CD4-positive, alpha-beta T cell treated with Interleukin-6 for 4 hours (primary cell): ENCODE results near the gene MATK.

Experiments used
- DNase-seq: peaks from one replicate; pipeline ENCODE4 v3.0.0-alpha.2; 2020; ENCODE audit warnings: mixed read lengths

The MATK gene, protein sequence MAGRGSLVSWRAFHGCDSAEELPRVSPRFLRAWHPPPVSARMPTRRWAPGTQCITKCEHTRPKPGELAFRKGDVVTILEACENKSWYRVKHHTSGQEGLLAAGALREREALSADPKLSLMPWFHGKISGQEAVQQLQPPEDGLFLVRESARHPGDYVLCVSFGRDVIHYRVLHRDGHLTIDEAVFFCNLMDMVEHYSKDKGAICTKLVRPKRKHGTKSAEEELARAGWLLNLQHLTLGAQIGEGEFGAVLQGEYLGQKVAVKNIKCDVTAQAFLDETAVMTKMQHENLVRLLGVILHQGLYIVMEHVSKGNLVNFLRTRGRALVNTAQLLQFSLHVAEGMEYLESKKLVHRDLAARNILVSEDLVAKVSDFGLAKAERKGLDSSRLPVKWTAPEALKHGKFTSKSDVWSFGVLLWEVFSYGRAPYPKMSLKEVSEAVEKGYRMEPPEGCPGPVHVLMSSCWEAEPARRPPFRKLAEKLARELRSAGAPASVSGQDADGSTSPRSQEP

DNA sequence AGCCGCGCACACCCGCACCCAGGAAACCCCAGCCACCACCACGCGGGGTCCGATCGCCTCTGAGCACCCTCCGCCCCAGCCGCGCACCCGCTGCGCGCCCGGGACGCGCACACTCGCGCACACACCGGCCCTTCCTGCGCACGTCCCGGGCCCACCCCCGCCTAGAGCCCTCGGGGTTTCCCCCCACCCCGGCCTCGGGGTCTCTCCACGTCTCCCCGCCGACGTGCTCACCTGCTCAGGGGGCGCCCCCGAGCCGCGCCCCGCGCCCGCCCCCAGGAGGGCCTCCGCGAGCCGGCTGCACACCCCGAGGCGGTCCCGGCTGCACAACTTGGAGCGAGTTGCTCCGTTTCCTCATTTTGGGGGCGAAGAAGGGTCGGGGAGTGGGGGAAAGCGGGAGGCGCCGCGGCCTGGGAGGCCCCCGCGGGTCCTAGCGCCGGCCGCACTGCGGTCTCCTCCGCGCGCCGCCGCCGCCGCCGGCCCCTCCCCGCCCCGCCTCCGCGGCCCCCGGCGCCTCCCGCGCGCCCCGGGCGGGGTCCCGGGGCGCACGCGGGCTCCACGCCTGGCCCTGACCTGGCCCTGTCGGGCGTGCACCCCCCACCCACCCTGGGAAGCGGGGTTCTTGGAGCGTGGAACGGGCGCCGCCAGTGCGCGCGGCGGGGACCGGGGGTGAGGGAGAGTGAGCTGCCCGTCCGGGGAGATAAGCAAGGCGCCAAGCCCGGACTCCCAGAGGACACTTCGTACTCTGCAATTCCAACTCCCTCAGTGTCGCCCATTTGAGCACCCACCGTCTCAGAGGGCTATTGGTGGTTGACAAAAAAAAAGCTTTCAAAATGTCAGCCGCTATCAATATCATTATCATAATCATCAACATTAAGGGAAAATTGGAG lies at the start of gene MATK:
Gene MATK (minus strand): TSS at position 444 of the 887 bp plus-strand sequence. CDS start 1,246 bp downstream, outside the sequence.
- peak; percentile 18 for DNase-seq

DNA sequence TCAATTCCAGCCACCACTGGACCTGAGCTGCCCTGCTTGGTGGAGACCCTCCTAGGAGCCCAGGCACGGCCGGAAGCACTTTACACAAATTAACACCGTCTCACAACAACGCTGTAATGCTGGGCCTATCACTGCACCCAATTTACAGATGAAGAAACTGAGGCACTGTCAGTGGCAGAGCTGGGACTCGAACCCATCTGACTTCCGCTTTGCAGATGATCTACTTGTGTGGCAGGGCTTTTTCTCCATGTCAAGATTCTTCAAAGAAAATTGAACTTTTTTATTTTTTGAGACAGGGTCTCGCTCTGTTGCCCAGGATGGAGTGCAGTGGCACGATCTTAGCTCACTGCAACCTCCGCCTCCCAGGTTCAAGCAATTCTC lies 48.9 kb upstream of the MATK start:
- no peak for DNase-seq

DNA sequence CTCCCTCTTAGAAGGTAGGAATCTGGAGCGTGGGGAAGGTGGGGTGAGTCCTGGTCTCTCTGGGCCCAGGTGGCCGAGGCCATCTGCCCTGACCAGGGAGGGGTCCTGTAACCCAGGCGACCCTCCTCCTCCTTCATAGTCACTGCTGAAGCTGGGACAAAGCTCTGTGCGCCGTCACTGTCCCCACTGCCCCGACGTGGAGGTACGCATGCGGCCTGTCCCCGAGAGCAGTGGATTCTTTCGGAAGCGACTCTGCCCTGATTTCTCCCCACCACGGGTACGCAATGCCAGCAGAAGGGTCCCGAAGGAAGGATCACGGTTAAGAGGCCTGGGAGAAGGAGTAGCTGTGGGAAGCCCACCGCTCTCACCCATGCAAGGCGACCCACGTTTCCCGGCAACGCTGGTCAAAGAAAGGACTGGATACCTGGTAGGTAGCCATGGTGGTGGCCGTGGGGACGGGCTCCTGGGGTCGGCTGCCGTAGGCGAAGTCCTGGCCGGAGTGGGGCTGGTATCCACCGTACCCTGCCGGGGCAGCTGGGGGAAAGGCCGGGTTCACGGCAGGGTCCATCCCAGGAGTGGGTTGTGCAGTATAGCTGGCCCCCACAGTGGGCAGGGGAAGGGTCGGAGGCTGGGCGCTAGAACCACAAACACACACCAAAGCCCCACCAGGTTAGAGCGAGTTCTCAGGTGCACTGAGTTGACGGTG lies 48.3 kb upstream of the MATK start:
- DNase-seq: no peak

DNA sequence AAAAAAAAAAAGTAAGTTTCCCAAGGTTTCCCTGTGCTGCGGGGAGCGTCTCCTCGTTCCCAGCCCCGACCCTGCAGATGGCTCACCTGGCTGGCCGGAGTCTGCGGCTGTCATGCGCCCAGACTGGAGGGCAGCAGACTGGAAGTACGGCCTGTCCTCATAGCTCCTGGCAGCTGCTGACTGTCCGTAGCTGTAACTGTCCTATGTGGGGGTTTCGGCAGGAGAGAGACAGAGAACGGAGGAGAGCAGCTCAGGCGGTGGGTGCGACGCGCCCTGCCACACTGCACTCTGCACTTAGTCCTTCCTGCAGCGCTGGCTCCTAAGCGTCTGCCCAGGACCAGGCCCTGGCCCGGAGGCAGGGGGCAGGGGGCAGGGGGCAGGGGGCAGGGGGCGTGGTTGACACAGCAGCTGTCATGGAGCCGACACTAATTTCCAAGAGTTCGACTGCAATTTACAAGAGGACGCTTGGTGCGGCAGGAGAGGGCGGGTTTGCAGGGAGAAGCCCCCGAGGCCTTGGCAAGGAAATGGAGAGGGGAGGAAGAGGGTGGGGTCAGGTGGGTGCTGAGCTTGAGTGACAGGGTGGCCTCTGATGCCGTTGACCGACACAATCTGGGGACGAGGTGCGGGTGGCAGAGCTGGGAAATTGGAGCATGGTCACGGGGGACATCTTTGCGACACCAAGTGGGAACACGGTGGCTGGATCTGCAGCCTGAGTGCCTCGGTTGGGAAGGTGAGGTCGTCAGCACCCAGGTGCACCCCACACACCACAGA lies 47.6 kb upstream of the MATK start:
- no peak for DNase-seq

DNA sequence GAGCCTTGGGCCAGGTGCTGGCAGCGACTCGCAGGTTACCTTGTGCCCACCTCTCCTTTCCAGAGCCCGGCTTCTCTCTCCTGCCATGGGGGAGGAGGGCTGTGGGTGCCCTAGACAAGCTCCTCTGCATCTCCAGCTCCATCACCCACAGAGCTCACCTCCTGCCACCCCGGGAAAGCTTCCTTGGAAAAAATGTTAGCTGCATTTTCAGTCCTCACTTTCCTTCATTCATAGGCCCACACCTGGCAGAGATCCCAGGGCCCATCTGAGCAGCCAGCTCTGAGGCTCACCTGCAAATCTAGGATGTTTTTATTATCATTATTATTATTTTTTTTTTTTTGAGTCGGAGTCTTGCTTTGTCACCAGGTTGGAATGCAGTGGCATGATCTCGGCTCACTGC lies 45.8 kb upstream of the MATK start:
- DNase-seq: no peak

DNA sequence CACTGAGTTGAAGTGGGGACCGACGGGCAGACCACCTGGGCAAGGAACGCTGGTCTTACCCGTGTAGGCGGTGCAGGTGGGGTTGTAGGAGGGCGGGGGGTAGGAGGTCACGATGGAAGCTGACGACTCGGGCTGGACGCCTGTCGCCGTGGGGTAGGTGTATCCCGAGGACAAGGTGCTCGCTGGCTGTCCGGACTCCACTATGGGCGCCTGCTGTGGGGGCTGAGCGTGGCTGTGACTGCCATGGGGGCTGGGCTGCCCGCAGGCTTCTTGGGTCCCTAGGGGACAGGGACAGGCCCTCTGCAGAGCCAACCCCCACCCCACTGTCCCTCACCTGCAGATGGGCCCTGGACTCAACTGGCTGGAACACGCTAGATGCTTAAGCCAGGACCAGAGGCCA lies 45.4 kb upstream of the MATK start:
- no peak for DNase-seq

DNA sequence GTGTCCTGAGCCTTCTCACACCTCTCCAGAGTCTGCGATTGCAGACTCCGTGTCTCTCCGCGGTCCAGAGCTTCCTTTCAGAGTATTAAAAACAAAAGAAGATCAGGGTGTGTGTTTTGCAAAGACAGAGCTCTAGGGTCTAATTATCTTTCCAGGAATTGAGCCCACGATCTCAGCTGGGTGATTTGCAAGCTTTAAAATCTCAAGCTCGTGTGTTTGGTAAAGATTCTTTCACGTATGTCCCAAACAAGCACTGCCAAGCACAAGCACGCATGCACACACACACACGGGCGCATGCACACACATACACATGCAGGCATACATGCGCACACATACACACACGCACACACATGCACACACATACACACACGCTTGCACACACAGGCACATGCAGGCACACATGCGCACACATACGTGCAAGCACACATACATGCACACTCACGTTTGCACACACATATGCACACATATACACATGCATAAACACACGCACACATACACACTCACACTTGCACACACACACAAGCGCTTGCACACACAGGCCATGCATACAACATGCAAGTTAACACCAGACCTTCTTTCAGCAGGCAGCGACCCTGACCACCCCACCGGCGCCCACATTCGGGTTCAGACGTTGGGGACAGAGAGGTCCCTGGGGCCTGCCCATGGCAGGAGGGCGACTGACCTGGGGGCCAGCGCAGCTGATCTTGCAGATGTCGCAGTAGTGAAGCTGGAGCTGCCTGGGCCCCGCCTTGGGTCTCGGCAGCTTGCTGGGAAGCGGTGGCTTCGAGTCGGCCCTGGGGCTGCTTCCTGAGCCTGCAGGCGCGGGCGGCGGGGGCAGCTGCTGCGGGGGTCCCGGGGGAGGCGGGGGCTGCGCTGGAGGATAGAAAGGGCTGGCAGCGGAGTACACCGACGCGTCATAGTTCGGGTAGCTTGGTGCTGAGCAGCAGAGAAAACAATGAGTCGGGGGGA lies 44.7 kb upstream of the MATK start:
- no peak for DNase-seq

DNA sequence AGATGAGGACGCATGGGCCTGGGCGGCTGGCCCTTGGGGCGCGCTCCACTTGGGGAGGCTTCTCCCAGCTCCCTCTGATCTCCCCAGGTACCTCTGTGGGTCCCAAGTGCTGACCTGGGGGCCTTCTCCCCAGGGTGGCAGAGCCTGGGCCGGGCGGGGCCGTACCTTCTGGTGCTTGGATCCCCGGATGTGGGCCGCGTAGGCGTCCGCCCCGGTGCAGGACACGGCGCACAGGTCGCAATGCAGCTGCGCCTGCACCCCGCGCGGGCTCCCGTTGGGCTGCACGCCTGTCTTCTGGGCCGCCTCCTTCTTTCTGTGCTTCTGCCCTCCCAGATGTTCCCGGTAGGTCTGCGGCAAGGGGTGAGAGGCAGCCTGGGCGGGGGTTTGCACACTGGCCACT lies 41.1 kb upstream of the MATK start:
- no peak for DNase-seq

DNA sequence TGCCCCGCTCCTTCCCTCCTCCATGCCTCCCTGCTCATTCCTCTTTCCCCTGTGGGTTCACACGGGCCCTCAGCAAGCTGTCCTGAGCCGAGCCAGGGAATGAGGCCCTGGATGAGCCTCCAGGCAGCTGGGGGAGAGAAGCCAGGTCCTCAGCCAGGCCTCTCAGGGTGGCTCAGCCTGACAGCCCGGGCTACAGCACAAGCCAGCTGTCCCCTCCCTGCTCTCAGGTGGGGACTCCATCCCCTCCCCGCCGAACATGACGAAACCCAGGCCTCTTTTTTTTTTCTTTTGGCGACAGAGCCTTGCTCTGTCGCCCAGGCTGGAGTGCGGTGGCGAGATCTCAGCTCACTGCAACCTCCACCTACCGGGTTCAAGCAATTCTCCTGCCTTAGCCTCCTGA lies 40.0 kb upstream of the MATK start:
- no peak for DNase-seq

DNA sequence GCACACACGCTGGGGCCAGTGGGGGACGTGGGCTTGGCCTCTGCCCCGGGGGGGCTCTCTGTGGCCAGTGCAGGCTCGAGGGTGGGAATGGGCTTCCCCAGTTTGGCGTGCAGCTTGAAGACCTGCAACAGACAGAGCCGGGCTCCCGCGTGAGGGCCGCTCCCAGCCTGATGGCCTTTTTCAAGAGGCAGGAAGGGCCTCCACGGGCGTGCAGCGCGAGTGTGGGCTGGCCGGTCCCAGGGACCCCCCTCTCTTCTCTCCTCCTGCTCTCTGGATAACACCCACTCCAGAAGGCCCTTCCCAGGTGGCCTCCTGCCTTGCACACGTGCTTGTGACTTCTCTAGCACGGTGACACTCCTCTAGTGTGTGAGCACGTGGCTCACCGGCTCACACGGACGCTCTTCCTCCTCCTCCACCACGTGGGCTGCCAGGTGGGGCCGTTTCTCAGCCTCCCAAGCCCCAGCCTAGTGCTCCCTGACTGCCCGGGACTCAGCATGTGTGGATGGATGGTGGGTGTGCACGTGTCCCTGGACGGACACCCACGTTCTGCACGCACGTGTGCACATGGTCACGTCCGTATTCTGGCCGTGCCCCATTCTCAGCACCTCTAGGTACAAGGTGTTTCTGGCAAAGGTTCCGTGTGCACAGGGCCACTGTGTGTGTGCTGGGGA lies 39.2 kb upstream of the MATK start:
- DNase-seq: no peak

DNA sequence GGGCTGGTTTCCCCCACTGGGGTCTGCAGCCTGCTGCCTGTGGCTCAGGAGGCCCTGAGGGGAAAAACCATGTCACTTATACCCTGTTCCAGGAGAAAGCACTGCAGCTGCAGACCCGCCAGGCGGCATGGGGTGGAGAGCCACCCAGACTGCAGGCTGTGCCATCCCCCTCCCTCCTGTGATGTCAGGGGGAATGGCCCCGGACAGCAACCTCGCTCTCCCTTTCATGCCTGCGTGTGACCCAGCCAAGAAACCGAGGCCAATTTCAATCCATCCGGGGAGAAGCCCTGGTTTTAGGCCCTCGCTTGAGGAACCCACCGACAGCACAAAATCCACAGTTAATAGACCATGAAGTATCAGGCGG lies 37.2 kb upstream of the MATK start:
- no peak for DNase-seq

DNA sequence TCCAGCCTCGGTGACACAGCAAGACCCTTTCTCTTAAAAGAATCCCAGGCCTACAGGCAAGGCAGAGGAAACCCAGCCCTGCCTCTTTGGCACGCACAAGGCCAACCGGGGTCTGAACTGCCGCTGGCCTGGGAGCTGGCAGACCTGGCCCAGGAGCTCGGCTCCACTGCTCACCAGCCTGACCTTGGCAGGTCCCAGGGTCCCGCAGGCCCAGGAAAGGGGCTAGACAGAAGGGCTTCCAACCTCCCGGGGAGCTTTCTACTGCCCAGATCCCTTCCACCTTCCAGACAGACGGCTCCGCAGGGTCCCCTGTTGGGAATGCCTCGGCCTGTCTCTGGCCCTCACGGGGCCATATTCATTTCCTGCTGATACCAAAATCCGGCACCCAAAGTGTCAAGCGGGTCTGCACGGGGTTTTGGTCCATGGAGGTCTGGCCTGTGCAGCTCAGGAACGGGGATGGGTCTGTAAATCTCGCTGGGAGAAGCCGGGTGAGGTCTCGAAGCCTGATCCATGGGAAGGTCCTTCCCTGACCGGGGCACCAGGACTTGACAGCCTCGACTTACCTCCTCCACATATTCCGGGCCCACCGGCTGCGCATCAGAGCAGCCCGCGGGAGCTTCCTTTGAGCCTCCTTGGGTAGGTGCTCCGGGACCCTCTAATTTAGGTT lies 36.6 kb upstream of the MATK start:
- DNase-seq: no peak

DNA sequence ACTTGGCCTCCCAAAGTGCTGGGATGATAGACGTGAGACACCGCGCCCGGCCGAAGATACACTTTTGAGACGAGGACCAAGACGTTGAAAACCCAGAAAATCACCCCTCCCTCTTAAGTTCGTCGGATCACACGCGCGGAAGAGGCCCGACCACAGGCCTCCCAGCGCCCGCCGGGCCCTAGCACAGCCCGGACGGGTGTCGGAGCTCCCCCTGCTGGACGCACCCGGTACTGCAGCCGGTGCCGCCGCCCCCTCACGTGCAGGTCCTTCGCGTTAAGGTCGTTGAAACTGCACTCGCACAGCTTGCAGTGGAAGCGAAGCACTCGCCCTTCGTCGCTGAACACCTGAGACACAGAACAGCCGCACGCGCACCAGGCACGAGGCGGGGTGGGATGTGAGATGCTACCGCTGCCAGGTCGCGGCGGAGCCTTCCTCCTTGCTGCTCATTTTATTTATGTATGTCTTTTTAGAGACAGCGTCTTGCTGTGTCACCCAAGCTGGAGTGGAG lies 35.7 kb upstream of the MATK start:
- peak; percentile 88 for DNase-seq

DNA sequence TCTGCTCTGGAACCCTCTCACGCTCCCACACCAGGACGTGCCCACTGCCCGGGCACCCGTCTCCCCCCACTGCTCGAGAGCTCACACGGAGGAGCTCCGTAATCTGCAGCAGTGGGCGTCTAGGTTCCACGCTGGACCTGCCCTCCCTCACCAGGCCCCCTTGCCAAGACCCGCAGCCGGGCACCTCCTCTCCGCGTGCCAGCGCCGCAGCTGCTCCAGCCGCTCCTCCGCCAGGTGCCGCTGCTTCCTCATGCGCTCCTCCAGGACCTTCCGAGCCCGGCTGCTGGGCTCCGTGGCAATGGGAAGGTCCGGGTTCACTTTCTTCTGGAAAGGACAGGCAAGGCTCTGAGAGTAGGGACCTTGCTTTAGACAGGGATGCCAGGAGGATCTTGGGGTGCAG lies 35.0 kb upstream of the MATK start:
- DNase-seq: no peak

DNA sequence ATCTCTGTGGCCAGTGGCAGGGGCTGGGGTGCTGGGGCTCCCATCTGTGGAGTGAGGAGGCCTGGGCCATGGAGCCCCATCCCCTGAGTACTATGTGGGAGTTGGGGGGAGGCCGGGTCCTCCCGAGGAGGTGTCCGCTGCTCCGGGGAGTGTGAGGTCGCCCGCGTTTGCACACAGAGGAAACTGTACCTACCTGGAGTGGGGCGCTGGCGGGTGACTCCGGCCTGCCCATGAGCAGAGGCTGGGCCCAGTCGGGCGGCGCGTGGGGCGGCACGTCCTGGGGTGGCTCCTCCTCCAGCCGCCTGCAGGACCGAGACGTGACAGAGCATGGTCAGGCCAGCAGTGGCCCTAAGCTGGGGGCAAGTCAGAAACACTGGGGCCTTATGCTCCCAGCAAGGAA lies 33.8 kb upstream of the MATK start:
- no peak for DNase-seq

DNA sequence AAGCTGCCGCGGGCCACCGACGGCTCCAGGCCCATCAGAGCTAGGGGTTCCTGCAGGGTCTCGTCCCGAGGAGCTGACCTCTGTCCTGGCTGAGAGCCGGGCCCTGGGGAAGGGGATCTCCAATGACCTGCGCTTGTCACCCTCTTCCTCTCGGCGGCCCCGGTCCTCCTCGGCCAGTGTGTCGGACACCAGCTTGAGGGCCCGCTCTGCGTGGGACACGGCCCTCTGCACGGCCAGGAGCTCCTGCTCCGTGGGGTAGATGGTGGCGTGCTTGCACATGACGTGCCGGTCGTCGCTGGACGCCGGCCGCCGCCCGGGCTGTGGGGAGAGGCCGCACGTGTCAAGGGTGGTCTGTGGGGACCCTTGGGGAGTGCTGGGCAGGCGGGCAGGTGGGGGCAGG lies 32.7 kb upstream of the MATK start:
- no peak for DNase-seq

DNA sequence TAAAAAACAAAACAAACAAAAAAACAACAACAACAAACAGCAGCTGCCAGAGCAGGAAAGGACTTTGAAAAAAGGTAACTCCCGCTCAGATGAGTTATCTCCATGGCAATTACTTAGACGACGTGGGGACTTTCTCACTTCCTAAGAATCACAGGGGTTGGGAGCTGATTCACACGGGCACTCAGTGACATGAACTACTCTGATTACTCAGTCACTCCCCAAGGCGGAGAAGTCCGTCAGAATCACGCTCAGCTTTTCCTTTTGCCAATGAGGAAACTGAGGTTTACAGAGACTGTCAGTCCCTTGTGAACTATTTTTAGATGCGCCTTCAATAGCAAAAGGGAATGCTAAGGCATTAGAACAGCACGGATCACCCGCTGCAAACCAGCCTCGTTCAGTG lies 32.3 kb upstream of the MATK start:
- peak; percentile 26 for DNase-seq

DNA sequence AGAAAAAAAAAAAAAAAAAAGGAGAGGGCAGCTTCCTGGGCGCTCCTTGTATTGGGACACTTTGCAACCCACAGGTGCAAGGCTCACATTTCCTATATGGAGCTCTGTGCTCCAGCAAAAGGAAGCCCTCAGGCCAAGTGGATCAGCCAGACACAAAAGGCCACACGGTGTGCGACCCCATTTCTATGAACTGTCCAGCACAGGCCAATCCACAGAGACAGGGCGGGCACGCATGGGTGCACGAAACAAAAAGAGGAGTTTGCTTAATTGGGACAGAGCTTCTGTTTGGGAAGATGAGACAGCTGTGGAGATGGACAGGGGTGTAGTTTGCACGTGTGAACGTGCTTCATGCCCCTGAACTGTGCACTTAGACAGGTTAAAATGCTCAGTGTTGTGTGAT lies 31.6 kb upstream of the MATK start:
- DNase-seq: no peak

DNA sequence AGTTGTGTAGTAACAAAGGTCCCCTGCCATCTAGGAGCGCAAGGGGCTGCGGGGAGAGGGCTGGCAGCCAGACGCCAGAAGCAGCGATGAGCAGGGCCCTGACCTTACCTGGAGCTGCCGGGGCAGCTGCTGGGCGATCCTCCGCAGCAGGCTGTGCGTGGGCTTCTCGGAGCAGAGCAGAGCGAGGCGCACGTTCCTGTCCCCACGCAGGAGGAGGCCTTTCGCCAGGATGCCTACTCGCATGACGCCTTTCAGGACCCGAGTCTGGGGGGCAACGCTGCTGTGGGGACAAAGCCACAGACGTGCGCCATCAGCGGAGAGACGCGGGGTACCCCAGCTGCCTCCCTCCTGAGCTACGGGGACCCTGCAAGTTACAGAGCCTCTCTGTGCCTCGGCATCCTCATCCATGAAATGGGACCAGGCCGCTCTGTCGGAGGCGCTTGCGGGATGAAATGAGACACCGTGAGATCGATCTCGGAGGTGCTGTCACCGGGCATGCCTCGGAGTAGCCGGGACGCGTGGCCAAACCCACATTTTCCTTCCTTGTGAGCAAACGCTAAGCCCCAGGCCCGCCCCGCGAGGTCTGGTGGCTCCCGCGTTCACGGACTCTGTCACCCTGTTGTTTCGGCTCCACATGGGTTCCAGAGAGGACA lies 30.5 kb upstream of the MATK start:
- no peak for DNase-seq
